NB4 (cell line): ENCODE measurements around the gene FNDC8.
A peak's percentile ranks its signal among the peaks of the same experiment; 100 is the strongest.

Experiments
- DNase-seq: peaks from one replicate; pipeline ENCODE4 v3.0.0; 2010; ENCODE audit warnings: low read depth
- H3K4me3 ChIP-seq: one replicate; pipeline ENCODE4 v1.5.1; 2011; ENCODE audit warnings: mild to moderate bottlenecking, low read depth, low read length, moderate library complexity
- CTCF ChIP-seq: IDR thresholded peaks from one replicate; pipeline ENCODE4 v1.5.1; 2012; ENCODE audit warnings: low read depth, low read length
- MAX ChIP-seq: IDR thresholded peaks from 2 replicates; pipeline ENCODE4 v1.6.1; 2011; ENCODE audit warnings: low read depth, low read length
- MYC ChIP-seq: IDR thresholded peaks from 2 replicates; pipeline ENCODE4 v1.6.1; 2011; ENCODE audit warnings: low read depth, low read length
- POLR2A ChIP-seq: IDR thresholded peaks from 2 replicates; pipeline ENCODE4 v1.6.1; 2011; ENCODE audit warnings: mild to moderate bottlenecking; ENCODE audit not compliant: insufficient read length; ENCODE audit errors: extremely low read depth

Gene FNDC8

GRCh38 chr17:35084987-35085386 is 36.4 kb upstream of the FNDC8 start:
- no peak for DNase-seq
- no peak overlapping the region for H3K4me3 ChIP-seq
- TF ChIP-seq MAX: no peak
- TF ChIP-seq CTCF: no peak
- no peak for TF ChIP-seq POLR2A
- TF ChIP-seq MYC: no peak

GRCh38 chr17:35086164-35086563 is 35.3 kb upstream of the FNDC8 start:
- TF ChIP-seq POLR2A: no peak
- TF ChIP-seq MAX: no peak
- no peak for TF ChIP-seq CTCF
- no peak for TF ChIP-seq MYC
- no peak overlapping the region for H3K4me3 ChIP-seq
- no peak for DNase-seq

- TF ChIP-seq CTCF (no peak), MAX (no peak), POLR2A (no peak), MYC (no peak)
- H3K4me3 ChIP-seq: peak overlapping the region; percentile 90
- peak; percentile 51 for DNase-seq
Observed at GRCh38 chr17:35086931-35087573, 34.4 kb upstream of the FNDC8 start.

- DNase-seq: peak; percentile 76
- TF ChIP-seq MAX (0 out of 2 replicates have a peak, but pooled peaks have one; percentile 19), MYC (no peak)
- H3K4me3 ChIP-seq: peak overlapping the region; percentile 90
Observed at GRCh38 chr17:35087731-35088355, 33.6 kb upstream of the FNDC8 start.

- TF ChIP-seq POLR2A (no peak), CTCF (no peak), MAX (no peak), MYC (no peak; the same call in 1 of the 2 replicates)
Observed at GRCh38 chr17:35088356-35088880, 33.0 kb upstream of the FNDC8 start.

More at GRCh38 chr17:35088356-35088880, 33.0 kb upstream of the FNDC8 start:
- peak overlapping the region; percentile 90 for H3K4me3 ChIP-seq
- peak; percentile 77 for DNase-seq
